GM23248 (cell line): ENCODE results near the gene EEF1A2.

ENCODE experiments used
- EZH2 ChIP-seq: fragments of 200-600 bp; sonication (generic); IDR thresholded peaks from 2 replicates; pipeline ENCODE4 v1.6.1; 2018; ENCODE audit warnings: antibody characterized with exemption, mild to moderate bottlenecking; ENCODE audit not compliant: insufficient read depth, poor library complexity, severe bottlenecking
- EZH2phosphoT487 ChIP-seq: fragments of 200-600 bp; sonication (generic); IDR thresholded peaks from 2 replicates; pipeline ENCODE4 v1.6.1; 2018; ENCODE audit warnings: antibody characterized with exemption, moderate library complexity, mild to moderate bottlenecking, low read depth; ENCODE audit not compliant: insufficient read depth

- TF ChIP-seq EZH2 (no peak), EZH2phosphoT487 (no peak)
Measured at GRCh38 chr20:63539441-63540370, 40.8 kb upstream of the EEF1A2 start.
